SU-DHL-6 (cell line): ENCODE data around the gene GOLM1.

Experiments used
- H2AFZ ChIP-seq: fragments of 200-600 bp; sonication (generic); 2 replicates; pipeline ENCODE4 v1.6.1; 2014; ENCODE audit warnings: low read depth, mild to moderate bottlenecking, moderate library complexity, mixed read lengths, antibody characterized with exemption, low read length; ENCODE audit not compliant: severe bottlenecking
- H3F3A ChIP-seq: fragments of 200-600 bp; shearing (Covaris generic); 2 replicates; pipeline ENCODE4 v1.6.0; 2016; ENCODE audit warnings: antibody characterized with exemption, mild to moderate bottlenecking; ENCODE audit not compliant: insufficient read depth
- H3K27ac ChIP-seq: fragments of 200-600 bp; sonication (generic); 2 replicates; pipeline ENCODE4 v1.5.1; 2016; ENCODE audit warnings: low read depth, mild to moderate bottlenecking, low read length, moderate library complexity, mixed read lengths
- H3K27me3 ChIP-seq: fragments of 200-600 bp; sonication (generic), shearing (Covaris generic); 2 replicates; pipeline ENCODE4 v1.6.0; 2014; ENCODE audit warnings: mild to moderate bottlenecking, low read length
- H3K36me3 ChIP-seq: fragments of 200-600 bp; sonication (generic); 2 replicates; pipeline ENCODE4 v1.6.1; 2014; ENCODE audit warnings: mild to moderate bottlenecking, low read length, mixed read lengths
- H3K4me2 ChIP-seq: fragments of 300-600, 200-600 bp; shearing (Covaris generic), sonication (generic); 2 replicates; pipeline ENCODE4 v1.6.0; 2014; ENCODE audit warnings: low read length, low read depth, mild to moderate bottlenecking; ENCODE audit not compliant: poor library complexity, severe bottlenecking
- H3K4me3 ChIP-seq: fragments of 200-600 bp; sonication (generic); 2 replicates; pipeline ENCODE4 v1.5.1; 2014; ENCODE audit warnings: antibody characterized with exemption, low read length, mild to moderate bottlenecking, mixed read lengths; ENCODE audit not compliant: insufficient read depth, poor library complexity, severe bottlenecking
- H3K79me2 ChIP-seq: fragments of 200-600 bp; sonication (generic); 2 replicates; pipeline ENCODE4 v1.6.1; 2014; ENCODE audit warnings: mild to moderate bottlenecking, low read length, moderate library complexity; ENCODE audit not compliant: insufficient read depth
- H3K9ac ChIP-seq: fragments of 200-600 bp; sonication (generic); 2 replicates; pipeline ENCODE4 v1.7.0; 2014; ENCODE audit warnings: mild to moderate bottlenecking, low read length
- H3K9me2 ChIP-seq: fragments of 200-600 bp; sonication (generic); replicated peaks from 2 replicates; pipeline ENCODE4 v1.6.1; 2014; ENCODE audit warnings: low read length; ENCODE audit not compliant: insufficient read depth
- H3K9me3 ChIP-seq: fragments of 200-600 bp; sonication (generic); 2 replicates; pipeline ENCODE4 v1.6.1; 2014; ENCODE audit warnings: low read length, mixed read lengths; ENCODE audit not compliant: insufficient read depth
- H4K20me1 ChIP-seq: fragments of 200-600 bp; sonication (generic); 2 replicates; pipeline ENCODE4 v1.6.1; 2014; ENCODE audit warnings: low read depth, mild to moderate bottlenecking, antibody characterized with exemption, low read length, moderate library complexity, mixed read lengths
- CTCF ChIP-seq: fragments of 200-600 bp; sonication (generic); IDR thresholded peaks from one replicate; pipeline ENCODE4 v1.5.1; 2017; ENCODE audit warnings: antibody characterized with exemption, mild to moderate bottlenecking, low read length, moderate library complexity; ENCODE audit not compliant: insufficient read depth, poor library complexity, severe bottlenecking
- EZH2phosphoT487 ChIP-seq: fragments of 200-600 bp; sonication (generic), shearing (Covaris generic); conservative IDR thresholded peaks from 2 replicates; pipeline ENCODE4 v1.6.1; 2018; ENCODE audit warnings: mild to moderate bottlenecking, antibody characterized with exemption, low read length, moderate library complexity, mixed read lengths

GOLM1 gene

GRCh38 chr9:86093788-86094555 lies 5.4 kb downstream of the GOLM1 start:
- TF ChIP-seq CTCF = no peak
- TF ChIP-seq EZH2phosphoT487 = no peak
- Histone ChIP-seq H4K20me1 (no peaks in the 10 kb centered on the region), H3K27me3 (no peaks in the 10 kb centered on the region), H3K27ac (no peak overlapping the region), H3K9me2 (no peaks in the 10 kb centered on the region), H3K4me2 (no peak overlapping the region), H3K79me2 (no peaks in the 10 kb centered on the region), H3K9me3 (no peaks in the 10 kb centered on the region), H2AFZ (no peak overlapping the region), H3K36me3 (no peaks in the 10 kb centered on the region), H3K4me3 (no peak overlapping the region), H3F3A (no peaks in the 10 kb centered on the region; the same call in 1 of the 2 replicates), H3K9ac (no peak overlapping the region)

- H3K9ac ChIP-seq = no peak overlapping the region
- no peak for TF ChIP-seq EZH2phosphoT487
- TF ChIP-seq CTCF = no peak
- H3K79me2 ChIP-seq = no peaks in the 10 kb centered on the region
- H3K9me2 ChIP-seq = no peaks in the 10 kb centered on the region
- no peaks in the 10 kb centered on the region for H4K20me1 ChIP-seq
- H3K36me3 ChIP-seq = no peaks in the 10 kb centered on the region
- no peak overlapping the region for H3K27ac ChIP-seq
- H3F3A ChIP-seq = no peaks in the 10 kb centered on the region
- H3K4me3 ChIP-seq = no peak overlapping the region
- no peak overlapping the region for H2AFZ ChIP-seq
- H3K9me3 ChIP-seq = no peaks in the 10 kb centered on the region
- no peak overlapping the region for H3K4me2 ChIP-seq
- no peaks in the 10 kb centered on the region for H3K27me3 ChIP-seq
These were observed 7.9 kb downstream of the GOLM1 start for GRCh38 chr9:86091477-86091876.

- Histone ChIP-seq H3K4me2 (no peak overlapping the region), H3K27me3 (no peaks in the 10 kb centered on the region), H3K4me3 (no peak overlapping the region), H3K36me3 (no peaks in the 10 kb centered on the region), H4K20me1 (no peaks in the 10 kb centered on the region), H3F3A (no peaks in the 10 kb centered on the region), H3K9me3 (no peaks in the 10 kb centered on the region), H3K79me2 (no peaks in the 10 kb centered on the region), H3K9ac (no peak overlapping the region), H3K9me2 (no peaks in the 10 kb centered on the region), H3K27ac (no peak overlapping the region), H2AFZ (no peak overlapping the region)
- no peak for TF ChIP-seq CTCF
- TF ChIP-seq EZH2phosphoT487 = no peak
These were observed 16.5 kb downstream of the GOLM1 start for GRCh38 chr9:86082870-86083269.
